Activated T-cell treated with anti-CD3 and anti-CD28 coated beads, Interleukin-2, amount 50 U/mL, for 24 hours (primary cell): ENCODE results near the gene CTAGE8.
"Not testable (repeated sequence)": the region's sequence is repeated elsewhere in the genome, so short reads cannot be mapped to it uniquely, and the experiment has no call there.

Experiments used
- DNase-seq: peaks from one replicate; pipeline ENCODE4 v3.0.0-alpha.2; 2020
- H3K27ac Mint-ChIP-seq: 2 replicates; pipeline ENCODE4 v1.8.0; 2020; ENCODE audit warnings: mild to moderate bottlenecking, mixed read lengths
- H3K27me3 Mint-ChIP-seq: 2 replicates; pipeline ENCODE4 v1.8.0; 2020; ENCODE audit warnings: mixed read lengths
- H3K36me3 Mint-ChIP-seq: 2 replicates; pipeline ENCODE4 v1.8.0; 2020; ENCODE audit warnings: low read depth, mixed read lengths
- H3K4me1 Mint-ChIP-seq: 2 replicates; pipeline ENCODE4 v1.8.0; 2020; ENCODE audit warnings: low read depth, mixed read lengths
- H3K4me3 Mint-ChIP-seq: 2 replicates; pipeline ENCODE4 v1.8.0; 2020; ENCODE audit warnings: mild to moderate bottlenecking, moderate library complexity, mixed read lengths
- H3K9me3 Mint-ChIP-seq: 2 replicates; pipeline ENCODE4 v1.8.0; 2020; ENCODE audit warnings: mixed read lengths

CTAGE8 gene

GRCh38 chr7:144269188-144269587 is at the start of gene CTAGE8:
CTAGE8 (minus strand) TSS chr7:144269288; CDS start chr7:144269250, 38 bp downstream.
- H3K9me3 Mint-ChIP-seq, H3K27ac Mint-ChIP-seq, DNase-seq, H3K27me3 Mint-ChIP-seq, H3K4me1 Mint-ChIP-seq, H3K36me3 Mint-ChIP-seq, H3K4me3 Mint-ChIP-seq: not testable (repeated sequence)

GRCh38 chr7:144317537-144317936 is 48.4 kb upstream of the CTAGE8 start:
- not testable (repeated sequence) for H3K4me1 Mint-ChIP-seq, H3K27me3 Mint-ChIP-seq, DNase-seq, H3K4me3 Mint-ChIP-seq, H3K9me3 Mint-ChIP-seq, H3K36me3 Mint-ChIP-seq, H3K27ac Mint-ChIP-seq

GRCh38 chr7:144311872-144312469 is 42.9 kb upstream of the CTAGE8 start, which contains the start of gene OR2A1:
OR2A1 (plus strand) TSS chr7:144312419; CDS start chr7:144318125, 5,706 bp downstream.
- not testable (repeated sequence) for H3K27me3 Mint-ChIP-seq, H3K4me3 Mint-ChIP-seq, H3K4me1 Mint-ChIP-seq, H3K36me3 Mint-ChIP-seq, H3K27ac Mint-ChIP-seq, DNase-seq, H3K9me3 Mint-ChIP-seq

- not testable (repeated sequence) for H3K27ac Mint-ChIP-seq, H3K4me1 Mint-ChIP-seq, H3K27me3 Mint-ChIP-seq, H3K9me3 Mint-ChIP-seq, H3K4me3 Mint-ChIP-seq, H3K36me3 Mint-ChIP-seq, DNase-seq
Measured at GRCh38 chr7:144311218-144311617, 42.1 kb upstream of the CTAGE8 start.

GRCh38 chr7:144309702-144310101 is 40.6 kb upstream of the CTAGE8 start:
- H3K4me1 Mint-ChIP-seq, H3K27me3 Mint-ChIP-seq, DNase-seq, H3K4me3 Mint-ChIP-seq, H3K27ac Mint-ChIP-seq, H3K36me3 Mint-ChIP-seq, H3K9me3 Mint-ChIP-seq: not testable (repeated sequence)

- H3K9me3 Mint-ChIP-seq, H3K27me3 Mint-ChIP-seq, H3K4me3 Mint-ChIP-seq, DNase-seq, H3K4me1 Mint-ChIP-seq, H3K27ac Mint-ChIP-seq, H3K36me3 Mint-ChIP-seq: not testable (repeated sequence)
Measured at GRCh38 chr7:144305156-144305555, 36.1 kb upstream of the CTAGE8 start.

GRCh38 chr7:144303607-144304006 is 34.5 kb upstream of the CTAGE8 start:
- H3K9me3 Mint-ChIP-seq, H3K27me3 Mint-ChIP-seq, DNase-seq, H3K36me3 Mint-ChIP-seq, H3K4me3 Mint-ChIP-seq, H3K27ac Mint-ChIP-seq, H3K4me1 Mint-ChIP-seq: not testable (repeated sequence)

GRCh38 chr7:144302578-144303303 is 33.7 kb upstream of the CTAGE8 start:
- not testable (repeated sequence) for H3K27me3 Mint-ChIP-seq, DNase-seq, H3K4me1 Mint-ChIP-seq, H3K36me3 Mint-ChIP-seq, H3K4me3 Mint-ChIP-seq, H3K9me3 Mint-ChIP-seq, H3K27ac Mint-ChIP-seq

- H3K4me3 Mint-ChIP-seq, H3K4me1 Mint-ChIP-seq, H3K27ac Mint-ChIP-seq, H3K36me3 Mint-ChIP-seq, DNase-seq, H3K27me3 Mint-ChIP-seq, H3K9me3 Mint-ChIP-seq: not testable (repeated sequence)
Measured at GRCh38 chr7:144293794-144294499, 24.9 kb upstream of the CTAGE8 start.

GRCh38 chr7:144292384-144293161 is 23.5 kb upstream of the CTAGE8 start:
- DNase-seq, H3K4me1 Mint-ChIP-seq, H3K27me3 Mint-ChIP-seq, H3K9me3 Mint-ChIP-seq, H3K4me3 Mint-ChIP-seq, H3K27ac Mint-ChIP-seq, H3K36me3 Mint-ChIP-seq: not testable (repeated sequence)

GRCh38 chr7:144291607-144292006 is 22.5 kb upstream of the CTAGE8 start:
- not testable (repeated sequence) for H3K36me3 Mint-ChIP-seq, H3K27ac Mint-ChIP-seq, H3K27me3 Mint-ChIP-seq, H3K9me3 Mint-ChIP-seq, H3K4me1 Mint-ChIP-seq, DNase-seq, H3K4me3 Mint-ChIP-seq

- H3K36me3 Mint-ChIP-seq, H3K4me3 Mint-ChIP-seq, H3K27ac Mint-ChIP-seq, H3K27me3 Mint-ChIP-seq, DNase-seq, H3K9me3 Mint-ChIP-seq, H3K4me1 Mint-ChIP-seq: not testable (repeated sequence)
Measured at GRCh38 chr7:144287171-144287784, 18.2 kb upstream of the CTAGE8 start.

- not testable (repeated sequence) for H3K27me3 Mint-ChIP-seq, H3K9me3 Mint-ChIP-seq, H3K27ac Mint-ChIP-seq, H3K4me3 Mint-ChIP-seq, H3K4me1 Mint-ChIP-seq, H3K36me3 Mint-ChIP-seq, DNase-seq
Measured at GRCh38 chr7:144283716-144284115, 14.6 kb upstream of the CTAGE8 start.

- H3K36me3 Mint-ChIP-seq, H3K4me3 Mint-ChIP-seq, H3K27me3 Mint-ChIP-seq, H3K27ac Mint-ChIP-seq, H3K4me1 Mint-ChIP-seq, DNase-seq, H3K9me3 Mint-ChIP-seq: not testable (repeated sequence)
Measured at GRCh38 chr7:144282490-144282889, 13.4 kb upstream of the CTAGE8 start.
